Measurements from ENCODE around the gene FMC1.

The FMC1 gene, protein sequence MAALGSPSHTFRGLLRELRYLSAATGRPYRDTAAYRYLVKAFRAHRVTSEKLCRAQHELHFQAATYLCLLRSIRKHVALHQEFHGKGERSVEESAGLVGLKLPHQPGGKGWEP

DNA sequence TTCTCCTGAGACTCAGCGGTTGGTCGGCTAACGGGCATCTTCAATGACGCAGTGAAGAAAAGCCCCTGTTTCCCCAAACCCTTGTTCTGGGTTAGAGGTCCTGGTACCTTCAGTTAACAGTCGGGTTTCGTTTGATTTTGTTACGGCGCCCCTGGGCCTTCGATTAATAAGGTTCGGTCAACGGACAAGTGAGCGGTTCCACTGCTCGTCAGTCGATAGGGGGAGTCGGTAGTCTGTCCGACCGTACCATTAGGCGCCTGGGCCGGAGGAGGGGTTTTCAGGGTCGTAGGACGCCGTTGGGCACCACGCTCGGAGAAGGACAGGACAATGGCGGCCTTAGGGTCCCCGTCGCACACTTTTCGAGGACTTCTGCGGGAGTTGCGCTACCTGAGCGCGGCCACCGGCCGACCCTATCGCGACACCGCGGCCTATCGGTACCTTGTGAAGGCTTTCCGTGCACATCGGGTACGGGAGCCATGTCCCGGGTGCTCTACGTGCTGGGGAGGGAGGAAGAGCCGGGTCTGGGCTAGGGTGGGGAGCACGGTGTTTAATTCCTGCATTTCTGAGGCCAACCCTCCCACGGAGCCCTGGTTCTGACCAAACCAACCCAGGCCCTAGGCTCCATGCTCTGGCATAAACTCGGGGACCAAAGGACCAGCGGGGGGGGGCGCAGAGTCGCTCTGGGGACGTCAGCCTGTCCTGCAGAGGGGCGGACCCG lies at the start of gene FMC1:
FMC1 (plus strand) TSS at position 280 of the 718 bp plus-strand sequence; CDS start at position 328, 48 bp downstream.
- no peaks in the 10 kb centered on the region for H3K27me3 ChIP-seq (ENCODE audit: control insufficient read depth in 5 of 5, insufficient read depth in 4 of 5, low read length in 5 of 5)

DNA sequence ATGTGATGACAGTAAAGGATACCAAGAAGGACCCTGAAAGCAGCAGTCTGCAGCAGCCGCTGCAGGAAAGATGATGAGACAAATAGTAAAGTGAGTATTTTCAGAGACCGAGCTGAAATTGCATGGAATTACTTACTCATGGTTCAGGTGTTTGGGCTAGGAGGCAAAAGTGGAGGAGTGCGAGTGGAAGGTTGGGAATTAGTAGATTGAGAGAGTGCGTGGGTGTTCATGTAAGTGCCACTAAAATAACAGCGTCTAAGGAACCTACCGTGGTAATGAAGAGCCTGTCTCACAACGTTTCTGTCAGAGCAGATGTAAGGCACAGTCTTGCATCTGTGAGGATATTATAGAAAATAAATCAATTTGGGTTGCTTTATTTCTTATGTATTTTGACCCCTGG lies 48.3 kb upstream of the FMC1 start:
- H3K9ac ChIP-seq (ENCODE audit: low read length in 5 of 5): no peak overlapping the region
- H3K27me3 ChIP-seq (ENCODE audit: control insufficient read depth in 5 of 5, insufficient read depth in 4 of 5, low read length in 5 of 5): no peaks in the 10 kb centered on the region
- no peaks in the 10 kb centered on the region for H3K9me3 ChIP-seq (ENCODE audit: control insufficient read depth in 5 of 5, low read length in 5 of 5)
- peaks cover 20 to 45% (median 38%) of the 10 kb centered on the region in 5 donors for H3K36me3 ChIP-seq (ENCODE audit: control insufficient read depth in 5 of 5, insufficient read depth in 5 of 5, low read length in 5 of 5)
- H3K4me3 ChIP-seq (ENCODE audit: low read depth in 1 of 5, low read length in 5 of 5): no peak overlapping the region
- no peaks in the 10 kb centered on the region for H3K4me1 ChIP-seq (ENCODE audit: control insufficient read depth in 5 of 5, insufficient read depth in 5 of 5, low read length in 5 of 5)
- no peak overlapping the region for H3K27ac ChIP-seq (ENCODE audit: low read depth, low read length)

More for the DNA sequence above, at the start of gene FMC1:
- peaks cover under 1 to 5% (median 4%) of the 10 kb centered on the region in 5 donors for H3K36me3 ChIP-seq (ENCODE audit: control insufficient read depth in 5 of 5, insufficient read depth in 5 of 5, low read length in 5 of 5)
- H3K4me3 ChIP-seq (ENCODE audit: low read depth in 1 of 5, low read length in 5 of 5): peak within 1 kb of the TSS; percentile 76 to 99 (median 93)
- H3K9me3 ChIP-seq (ENCODE audit: control insufficient read depth in 5 of 5, low read length in 5 of 5): peaks cover 0 to 5% (median 0%) of the 10 kb centered on the region in 5 donors
- H3K4me1 ChIP-seq (ENCODE audit: control insufficient read depth in 5 of 5, insufficient read depth in 5 of 5, low read length in 5 of 5): peaks cover 9 to 17% (median 11%) of the 10 kb centered on the region in 5 donors
- H3K27ac ChIP-seq (ENCODE audit: low read depth, low read length): peak within 1 kb of the TSS; percentile 98
- peak within 1 kb of the TSS; percentile 49 to 98 (median 96) for H3K9ac ChIP-seq (ENCODE audit: low read length in 5 of 5)

DNA sequence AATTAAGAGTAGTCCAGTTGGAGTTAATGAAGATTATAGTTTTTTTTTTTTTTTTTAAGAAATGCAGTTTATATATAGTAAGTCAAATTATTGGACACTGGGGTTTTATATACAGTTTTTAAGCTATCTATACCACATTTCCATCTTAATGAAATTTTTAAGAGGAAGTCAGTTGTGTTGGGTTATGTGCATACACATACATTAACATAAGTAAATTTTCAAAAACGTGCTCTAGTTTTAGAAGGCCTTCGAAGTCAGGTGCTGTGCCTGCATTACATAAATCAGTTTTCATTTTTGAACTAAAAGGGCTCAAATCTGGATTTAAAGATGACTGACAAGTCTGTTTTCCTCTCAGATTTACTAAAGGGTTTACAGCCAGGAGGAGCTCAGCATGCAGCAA lies 47.6 kb upstream of the FMC1 start:
- Histone ChIP-seq H3K9me3 (ENCODE audit: control insufficient read depth in 5 of 5, low read length in 5 of 5) (no peaks in the 10 kb centered on the region), H3K27ac (ENCODE audit: low read depth, low read length) (no peak overlapping the region), H3K9ac (ENCODE audit: low read length in 5 of 5) (no peak overlapping the region), H3K4me1 (ENCODE audit: control insufficient read depth in 5 of 5, insufficient read depth in 5 of 5, low read length in 5 of 5) (no peaks in the 10 kb centered on the region), H3K4me3 (ENCODE audit: low read depth in 1 of 5, low read length in 5 of 5) (no peak overlapping the region), H3K36me3 (ENCODE audit: control insufficient read depth in 5 of 5, insufficient read depth in 5 of 5, low read length in 5 of 5) (peaks cover 27 to 46% (median 39%) of the 10 kb centered on the region in 5 donors), H3K27me3 (ENCODE audit: control insufficient read depth in 5 of 5, insufficient read depth in 4 of 5, low read length in 5 of 5) (no peaks in the 10 kb centered on the region)

DNA sequence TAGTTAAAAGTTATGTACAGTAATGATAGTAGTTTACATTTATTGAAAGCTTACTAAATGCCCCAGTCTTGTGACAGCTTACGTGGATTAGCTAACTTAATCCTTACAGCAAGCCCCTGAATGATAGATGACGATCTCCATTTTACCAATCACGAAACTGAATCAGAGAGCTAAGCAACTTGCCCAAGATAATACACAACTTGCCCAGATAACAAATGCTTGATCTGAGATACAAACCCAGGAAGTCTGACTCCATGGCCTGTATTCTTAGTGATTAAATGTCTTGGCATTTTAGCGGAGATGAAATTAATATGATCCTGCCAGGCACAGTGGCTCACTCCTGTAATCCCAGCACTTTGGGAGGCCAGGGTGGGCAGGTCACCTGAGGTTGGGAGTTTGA lies 46.9 kb upstream of the FMC1 start:
- H3K9me3 ChIP-seq (ENCODE audit: control insufficient read depth in 5 of 5, low read length in 5 of 5): no peaks in the 10 kb centered on the region
- H3K27ac ChIP-seq (ENCODE audit: low read depth, low read length): no peak overlapping the region
- H3K36me3 ChIP-seq (ENCODE audit: control insufficient read depth in 5 of 5, insufficient read depth in 5 of 5, low read length in 5 of 5): peaks cover 33 to 50% (median 44%) of the 10 kb centered on the region in 5 donors
- no peaks in the 10 kb centered on the region for H3K4me1 ChIP-seq (ENCODE audit: control insufficient read depth in 5 of 5, insufficient read depth in 5 of 5, low read length in 5 of 5)
- H3K4me3 ChIP-seq (ENCODE audit: low read depth in 1 of 5, low read length in 5 of 5): no peak overlapping the region
- H3K27me3 ChIP-seq (ENCODE audit: control insufficient read depth in 5 of 5, insufficient read depth in 4 of 5, low read length in 5 of 5): no peaks in the 10 kb centered on the region
- H3K9ac ChIP-seq (ENCODE audit: low read length in 5 of 5): no peak overlapping the region

DNA sequence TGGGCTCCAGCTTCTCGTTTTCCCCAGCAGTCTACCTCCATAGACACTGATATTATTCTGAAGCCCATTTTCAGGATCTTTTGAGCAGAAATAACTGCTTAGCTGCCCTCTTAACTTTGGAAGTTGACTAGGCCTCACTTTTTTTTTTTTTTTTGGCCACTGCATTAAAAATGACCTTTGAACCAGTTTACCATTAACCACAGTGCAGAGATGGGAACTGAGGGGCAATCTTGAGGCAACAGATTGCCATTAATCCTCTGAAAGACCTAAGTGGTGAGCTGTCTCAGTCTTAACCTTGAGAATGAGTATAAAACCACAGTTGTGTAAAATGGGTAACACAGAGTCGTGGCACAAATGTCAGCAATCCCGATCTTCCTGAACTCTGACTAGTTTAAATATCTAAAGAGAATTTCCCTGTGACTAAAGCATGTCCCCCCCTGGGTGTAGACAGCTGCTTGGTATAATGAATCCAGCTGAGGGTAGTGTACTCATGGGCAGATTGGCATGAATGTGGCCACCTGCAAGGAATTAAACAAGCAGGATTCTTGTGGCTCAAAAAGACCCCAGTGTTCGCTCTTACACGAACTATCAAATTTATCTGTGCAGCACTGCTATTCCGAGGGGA lies 46.1 kb upstream of the FMC1 start:
- H3K9me3 ChIP-seq (ENCODE audit: control insufficient read depth in 5 of 5, low read length in 5 of 5): no peaks in the 10 kb centered on the region
- H3K4me3 ChIP-seq (ENCODE audit: low read depth in 1 of 5, low read length in 5 of 5): no peak overlapping the region
- H3K9ac ChIP-seq (ENCODE audit: low read length in 5 of 5): no peak overlapping the region
- no peak overlapping the region for H3K27ac ChIP-seq (ENCODE audit: low read depth, low read length)
- no peaks in the 10 kb centered on the region for H3K27me3 ChIP-seq (ENCODE audit: control insufficient read depth in 5 of 5, insufficient read depth in 4 of 5, low read length in 5 of 5)
- peaks cover 33 to 55% (median 46%) of the 10 kb centered on the region in 5 donors for H3K36me3 ChIP-seq (ENCODE audit: control insufficient read depth in 5 of 5, insufficient read depth in 5 of 5, low read length in 5 of 5)
- no peaks in the 10 kb centered on the region for H3K4me1 ChIP-seq (ENCODE audit: control insufficient read depth in 5 of 5, insufficient read depth in 5 of 5, low read length in 5 of 5)

DNA sequence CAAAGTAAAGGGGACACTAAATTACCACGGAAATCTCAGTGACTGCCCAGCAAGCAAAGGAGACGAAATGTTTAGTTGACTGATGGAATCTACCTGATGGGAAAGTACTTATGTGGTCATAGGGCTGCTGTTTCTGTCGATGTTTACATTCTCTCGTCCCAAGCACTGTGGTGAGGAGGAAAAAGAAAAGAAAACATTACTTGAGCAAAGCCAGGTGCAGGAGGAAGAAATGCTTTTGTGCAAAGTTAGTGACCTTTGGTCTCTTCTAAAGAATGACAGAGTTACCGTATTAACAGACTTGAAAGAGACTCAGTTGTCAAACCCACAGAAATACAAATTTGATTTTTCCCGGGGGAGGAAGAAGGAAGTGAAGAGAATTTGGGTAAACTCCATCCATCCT lies 43.3 kb upstream of the FMC1 start:
- H3K36me3 ChIP-seq (ENCODE audit: control insufficient read depth in 5 of 5, insufficient read depth in 5 of 5, low read length in 5 of 5): peaks cover 33 to 60% (median 48%) of the 10 kb centered on the region in 5 donors
- no peak overlapping the region for H3K27ac ChIP-seq (ENCODE audit: low read depth, low read length)
- no peaks in the 10 kb centered on the region for H3K9me3 ChIP-seq (ENCODE audit: control insufficient read depth in 5 of 5, low read length in 5 of 5)
- H3K4me3 ChIP-seq (ENCODE audit: low read depth in 1 of 5, low read length in 5 of 5): no peak overlapping the region
- no peaks in the 10 kb centered on the region for H3K27me3 ChIP-seq (ENCODE audit: control insufficient read depth in 5 of 5, insufficient read depth in 4 of 5, low read length in 5 of 5)
- H3K9ac ChIP-seq (ENCODE audit: low read length in 5 of 5): no peak overlapping the region
- no peaks in the 10 kb centered on the region for H3K4me1 ChIP-seq (ENCODE audit: control insufficient read depth in 5 of 5, insufficient read depth in 5 of 5, low read length in 5 of 5)

DNA sequence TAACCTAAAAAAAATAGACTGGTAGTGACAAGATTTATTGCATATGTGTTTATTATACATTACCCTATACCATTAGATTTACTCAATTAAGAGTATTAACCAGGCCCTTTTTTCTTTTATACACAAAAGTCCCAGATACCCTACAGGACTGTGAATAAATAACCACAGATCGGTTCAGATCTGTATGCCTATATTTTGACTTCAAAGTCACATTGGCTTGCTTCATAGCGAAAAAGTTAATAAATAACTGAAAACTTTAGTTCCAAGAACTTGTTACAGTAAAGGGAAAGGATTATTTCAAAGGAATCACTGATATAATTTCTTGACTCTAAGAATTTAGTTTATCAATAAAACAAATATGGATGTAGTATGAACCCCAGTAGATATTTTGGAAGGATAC lies 41.8 kb upstream of the FMC1 start:
- Histone ChIP-seq H3K4me1 (ENCODE audit: control insufficient read depth in 5 of 5, insufficient read depth in 5 of 5, low read length in 5 of 5) (no peaks in the 10 kb centered on the region), H3K9ac (ENCODE audit: low read length in 5 of 5) (no peak overlapping the region), H3K27me3 (ENCODE audit: control insufficient read depth in 5 of 5, insufficient read depth in 4 of 5, low read length in 5 of 5) (no peaks in the 10 kb centered on the region), H3K9me3 (ENCODE audit: control insufficient read depth in 5 of 5, low read length in 5 of 5) (no peaks in the 10 kb centered on the region), H3K27ac (ENCODE audit: low read depth, low read length) (no peak overlapping the region), H3K4me3 (ENCODE audit: low read depth in 1 of 5, low read length in 5 of 5) (no peak overlapping the region), H3K36me3 (ENCODE audit: control insufficient read depth in 5 of 5, insufficient read depth in 5 of 5, low read length in 5 of 5) (peaks cover 22 to 52% (median 38%) of the 10 kb centered on the region in 5 donors)

DNA sequence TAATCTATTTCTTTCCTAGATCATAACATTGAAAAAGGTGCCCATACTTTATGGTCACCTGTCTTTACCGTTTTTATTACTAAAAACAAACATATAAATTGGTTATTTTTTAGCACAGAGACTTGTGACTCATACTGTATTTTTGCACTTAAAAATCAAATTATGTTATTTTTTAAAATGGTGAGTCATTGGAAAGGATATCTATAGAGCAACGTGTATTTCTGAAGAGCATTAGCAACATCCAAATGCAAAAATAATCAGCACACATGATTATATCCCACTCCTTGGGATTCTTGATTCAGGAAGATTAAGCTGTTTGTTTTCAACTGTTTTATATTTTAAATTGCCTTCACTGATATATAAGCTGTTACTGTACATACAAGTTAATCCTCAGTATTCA lies 40.7 kb upstream of the FMC1 start:
- Histone ChIP-seq H3K4me1 (ENCODE audit: control insufficient read depth in 5 of 5, insufficient read depth in 5 of 5, low read length in 5 of 5) (no peaks in the 10 kb centered on the region), H3K27me3 (ENCODE audit: control insufficient read depth in 5 of 5, insufficient read depth in 4 of 5, low read length in 5 of 5) (no peaks in the 10 kb centered on the region), H3K4me3 (ENCODE audit: low read depth in 1 of 5, low read length in 5 of 5) (no peak overlapping the region), H3K27ac (ENCODE audit: low read depth, low read length) (no peak overlapping the region), H3K9ac (ENCODE audit: low read length in 5 of 5) (no peak overlapping the region), H3K9me3 (ENCODE audit: control insufficient read depth in 5 of 5, low read length in 5 of 5) (no peaks in the 10 kb centered on the region), H3K36me3 (ENCODE audit: control insufficient read depth in 5 of 5, insufficient read depth in 5 of 5, low read length in 5 of 5) (peaks cover 20 to 54% (median 28%) of the 10 kb centered on the region in 5 donors)

DNA sequence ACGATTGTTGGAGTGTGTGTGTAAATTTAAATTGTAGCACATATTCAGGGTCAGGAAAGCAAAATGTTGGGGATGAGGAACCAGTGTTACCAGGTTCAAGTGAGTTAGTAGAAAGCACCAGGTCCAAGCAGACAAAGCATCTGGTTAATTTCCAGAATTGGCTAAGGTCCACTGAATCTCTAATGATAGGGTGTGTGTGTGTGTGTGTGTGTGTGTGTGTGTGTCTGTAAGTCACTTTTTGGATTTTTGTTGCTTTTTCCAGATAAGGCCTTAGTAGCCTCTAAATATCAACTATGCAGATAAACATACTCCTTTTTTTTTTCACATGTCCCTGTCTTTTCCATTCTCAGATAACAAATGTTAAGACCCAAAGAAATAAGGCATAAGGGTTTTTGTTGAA lies 36.6 kb upstream of the FMC1 start:
- Histone ChIP-seq H3K36me3 (ENCODE audit: control insufficient read depth in 5 of 5, insufficient read depth in 5 of 5, low read length in 5 of 5) (peaks cover 2 to 44% (median 10%) of the 10 kb centered on the region in 5 donors), H3K27ac (ENCODE audit: low read depth, low read length) (no peak overlapping the region), H3K4me3 (ENCODE audit: low read depth in 1 of 5, low read length in 5 of 5) (no peak overlapping the region), H3K9ac (ENCODE audit: low read length in 5 of 5) (no peak overlapping the region), H3K9me3 (ENCODE audit: control insufficient read depth in 5 of 5, low read length in 5 of 5) (no peaks in the 10 kb centered on the region), H3K27me3 (ENCODE audit: control insufficient read depth in 5 of 5, insufficient read depth in 4 of 5, low read length in 5 of 5) (no peaks in the 10 kb centered on the region), H3K4me1 (ENCODE audit: control insufficient read depth in 5 of 5, insufficient read depth in 5 of 5, low read length in 5 of 5) (no peaks in the 10 kb centered on the region)

DNA sequence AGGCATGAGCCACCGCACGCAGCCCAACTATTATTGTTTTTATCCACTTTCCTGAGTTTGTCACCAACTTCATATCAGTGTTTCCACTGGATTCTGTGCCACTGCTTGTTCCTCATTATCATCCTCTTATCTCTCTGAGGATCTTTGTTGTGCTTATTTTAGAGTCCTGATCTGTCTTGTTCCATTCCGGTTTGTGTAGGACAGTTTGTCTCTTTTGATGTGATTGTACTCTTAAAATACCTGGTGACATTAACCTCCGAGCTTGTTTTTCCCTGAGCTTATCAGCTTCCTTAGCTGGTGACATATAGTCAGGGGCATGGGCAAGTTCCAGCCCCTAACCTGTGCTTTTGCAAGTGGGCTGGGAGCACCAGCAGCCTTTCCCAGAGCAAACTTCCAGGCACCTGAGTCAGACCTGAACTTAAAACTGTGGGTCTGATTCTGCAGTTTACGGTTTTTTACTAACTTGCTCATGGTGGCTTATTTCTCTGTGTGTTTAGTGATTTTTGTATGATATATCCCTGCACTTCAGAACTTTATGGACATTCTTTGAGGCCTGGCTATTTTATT lies 23.1 kb upstream of the FMC1 start:
- Histone ChIP-seq H3K27me3 (ENCODE audit: control insufficient read depth in 5 of 5, insufficient read depth in 4 of 5, low read length in 5 of 5) (peaks cover 0 to 3% (median 0%) of the 10 kb centered on the region in 5 donors), H3K9me3 (ENCODE audit: control insufficient read depth in 5 of 5, low read length in 5 of 5) (no peaks in the 10 kb centered on the region), H3K36me3 (ENCODE audit: control insufficient read depth in 5 of 5, insufficient read depth in 5 of 5, low read length in 5 of 5) (no peaks in the 10 kb centered on the region), H3K4me3 (ENCODE audit: low read depth in 1 of 5, low read length in 5 of 5) (no peak overlapping the region), H3K4me1 (ENCODE audit: control insufficient read depth in 5 of 5, insufficient read depth in 5 of 5, low read length in 5 of 5) (no peaks in the 10 kb centered on the region), H3K27ac (ENCODE audit: low read depth, low read length) (no peak overlapping the region), H3K9ac (ENCODE audit: low read length in 5 of 5) (no peak overlapping the region)

Measured in subcutaneous abdominal adipose tissue (tissue), 5 donors.